OCI-LY1 (cell line): ENCODE measurements around the gene NUP133.

ENCODE experiments used
- H2AFZ ChIP-seq: fragments of 200-600 bp; sonication (generic), shearing (Covaris generic); 2 replicates; pipeline ENCODE4 v1.6.0; 2014; ENCODE audit warnings: antibody characterized with exemption, mild to moderate bottlenecking, low read length
- H3F3A ChIP-seq: fragments of 200-600 bp; sonication (generic), shearing (Covaris generic); 2 replicates; pipeline ENCODE4 v1.6.0; 2014; ENCODE audit warnings: mild to moderate bottlenecking, antibody characterized with exemption, low read length, moderate library complexity; ENCODE audit not compliant: insufficient read depth
- H3K27ac ChIP-seq: fragments of 200-600 bp; sonication (generic); 2 replicates; pipeline ENCODE4 v1.5.1; 2014; ENCODE audit warnings: low read length, mixed run types, mild to moderate bottlenecking, low read depth; ENCODE audit not compliant: poor library complexity, severe bottlenecking
- H3K27me3 ChIP-seq: fragments of 200-600 bp; sonication (generic); 2 replicates; pipeline ENCODE4 v1.6.0; 2014; ENCODE audit warnings: antibody characterized with exemption, mild to moderate bottlenecking, low read length, moderate library complexity; ENCODE audit not compliant: insufficient read depth
- H3K36me3 ChIP-seq: fragments of 200-600 bp; sonication (generic); 2 replicates; pipeline ENCODE4 v1.6.1; 2014; ENCODE audit warnings: mild to moderate bottlenecking, antibody characterized with exemption, low read length, moderate library complexity, mixed read lengths; ENCODE audit not compliant: insufficient read depth
- H3K4me1 ChIP-seq: fragments of 200-600 bp; sonication (generic); 2 replicates; pipeline ENCODE4 v1.5.1; 2014; ENCODE audit warnings: mild to moderate bottlenecking, low read length, moderate library complexity; ENCODE audit not compliant: insufficient read depth, severe bottlenecking
- H3K4me2 ChIP-seq: fragments of 200-600 bp; sonication (generic), shearing (Covaris generic); 2 replicates; pipeline ENCODE4 v1.6.1; 2014; ENCODE audit warnings: low read length
- H3K4me3 ChIP-seq: fragments of 200-600 bp; sonication (generic); 2 replicates; pipeline ENCODE4 v1.5.1; 2014; ENCODE audit warnings: low read length, low read depth, mild to moderate bottlenecking, mixed read lengths; ENCODE audit not compliant: poor library complexity, severe bottlenecking
- H3K79me2 ChIP-seq: fragments of 200-600 bp; shearing (Covaris generic); 2 replicates; pipeline ENCODE4 v1.6.1; 2016; ENCODE audit warnings: mixed run types, low read length, mixed read lengths; ENCODE audit not compliant: insufficient read depth
- H3K9ac ChIP-seq: fragments of 200-600 bp; sonication (generic), shearing (Covaris generic); 2 replicates; pipeline ENCODE4 v1.6.1; 2014; ENCODE audit warnings: mild to moderate bottlenecking, low read length, mixed read lengths
- H3K9me2 ChIP-seq: fragments of 200-600 bp; sonication (generic), shearing (Covaris generic); 2 replicates; pipeline ENCODE4 v1.6.1; 2014; ENCODE audit warnings: low read depth, mild to moderate bottlenecking, low read length, mixed read lengths
- H3K9me3 ChIP-seq: fragments of 200-600 bp; shearing (Covaris generic); 2 replicates; pipeline ENCODE4 v1.6.1; 2014; ENCODE audit warnings: low read length, mixed read lengths
- H4K20me1 ChIP-seq: fragments of 200-600 bp; sonication (generic), shearing (Covaris generic); 2 replicates; pipeline ENCODE4 v1.6.0; 2016; ENCODE audit warnings: mild to moderate bottlenecking, low read length; ENCODE audit not compliant: insufficient read depth
- EZH2 ChIP-seq: fragments of 200-600 bp; sonication (generic), shearing (Covaris generic); IDR thresholded peaks from 2 replicates; pipeline ENCODE4 v1.8.0; 2017; ENCODE audit warnings: borderline replicate concordance, mixed run types, mild to moderate bottlenecking, antibody characterized with exemption, low read length, moderate library complexity, mixed read lengths
- TF ChIP-seq, protein P1 (sequence below): fragments of 200-600 bp; sonication (generic), shearing (Covaris generic); IDR thresholded peaks from 2 replicates; pipeline ENCODE4 v1.5.1; 2017; ENCODE audit warnings: mild to moderate bottlenecking, antibody characterized with exemption, low read length, moderate library complexity, mixed read lengths

Gene NUP133

DNA sequence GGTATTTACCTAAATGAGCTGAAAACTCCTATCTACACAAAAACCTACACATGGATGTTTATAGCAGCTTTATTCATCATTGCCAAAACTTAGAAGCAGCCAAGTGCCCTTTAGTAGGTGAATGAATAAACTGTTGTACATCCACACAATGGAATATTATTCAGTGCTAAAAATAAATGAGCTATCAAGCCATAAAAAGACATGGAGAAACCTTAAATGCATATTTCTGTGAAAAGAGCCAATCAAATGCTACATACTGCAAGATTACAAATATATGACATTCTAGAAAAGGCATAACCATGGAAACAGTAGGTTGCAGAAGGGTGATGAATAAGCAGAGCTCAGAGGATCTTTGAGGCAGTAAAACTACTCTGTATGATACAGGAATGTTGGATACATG, 27.1 kb upstream of the NUP133 start:
- no peaks in the 10 kb centered on the region for H3K4me1 ChIP-seq
- H3K9ac ChIP-seq = no peak overlapping the region
- H4K20me1 ChIP-seq = no peaks in the 10 kb centered on the region
- no peak overlapping the region for H3K4me3 ChIP-seq
- TF ChIP-seq, protein P1, sequence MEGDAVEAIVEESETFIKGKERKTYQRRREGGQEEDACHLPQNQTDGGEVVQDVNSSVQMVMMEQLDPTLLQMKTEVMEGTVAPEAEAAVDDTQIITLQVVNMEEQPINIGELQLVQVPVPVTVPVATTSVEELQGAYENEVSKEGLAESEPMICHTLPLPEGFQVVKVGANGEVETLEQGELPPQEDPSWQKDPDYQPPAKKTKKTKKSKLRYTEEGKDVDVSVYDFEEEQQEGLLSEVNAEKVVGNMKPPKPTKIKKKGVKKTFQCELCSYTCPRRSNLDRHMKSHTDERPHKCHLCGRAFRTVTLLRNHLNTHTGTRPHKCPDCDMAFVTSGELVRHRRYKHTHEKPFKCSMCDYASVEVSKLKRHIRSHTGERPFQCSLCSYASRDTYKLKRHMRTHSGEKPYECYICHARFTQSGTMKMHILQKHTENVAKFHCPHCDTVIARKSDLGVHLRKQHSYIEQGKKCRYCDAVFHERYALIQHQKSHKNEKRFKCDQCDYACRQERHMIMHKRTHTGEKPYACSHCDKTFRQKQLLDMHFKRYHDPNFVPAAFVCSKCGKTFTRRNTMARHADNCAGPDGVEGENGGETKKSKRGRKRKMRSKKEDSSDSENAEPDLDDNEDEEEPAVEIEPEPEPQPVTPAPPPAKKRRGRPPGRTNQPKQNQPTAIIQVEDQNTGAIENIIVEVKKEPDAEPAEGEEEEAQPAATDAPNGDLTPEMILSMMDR = no peak
- peaks cover 71% of the 10 kb centered on the region for H3K36me3 ChIP-seq
- no peak overlapping the region for H3K4me2 ChIP-seq
- no peaks in the 10 kb centered on the region for H3F3A ChIP-seq
- no peaks in the 10 kb centered on the region for H3K79me2 ChIP-seq
- no peaks in the 10 kb centered on the region for H3K9me3 ChIP-seq
- H3K27ac ChIP-seq = no peak overlapping the region
- no peaks in the 10 kb centered on the region for H3K9me2 ChIP-seq
- H3K27me3 ChIP-seq = no peaks in the 10 kb centered on the region
- no peak overlapping the region for H2AFZ ChIP-seq

DNA sequence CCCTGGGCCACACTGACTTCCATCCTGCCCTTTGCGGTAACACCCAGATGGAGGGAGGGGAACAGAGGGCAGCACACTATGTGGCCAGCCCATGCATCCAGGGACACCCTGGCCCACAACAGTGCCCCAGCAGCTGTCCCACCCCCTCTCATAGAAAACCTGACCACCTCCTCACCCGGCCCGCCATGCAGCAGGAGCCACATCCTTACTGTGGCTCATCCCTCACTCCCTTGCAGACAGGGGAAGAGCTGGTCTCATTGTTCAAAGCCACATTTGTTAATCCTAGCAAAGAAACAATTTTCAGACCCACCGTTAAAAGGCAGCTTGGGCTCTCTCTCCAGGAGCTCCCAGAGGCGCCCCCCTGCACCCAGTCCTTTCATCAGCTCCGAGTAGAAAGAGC, 23.2 kb upstream of the NUP133 start:
- H3K36me3 ChIP-seq = peaks cover 62% of the 10 kb centered on the region
- no peak overlapping the region for H3K4me3 ChIP-seq
- H3K9me3 ChIP-seq = no peaks in the 10 kb centered on the region
- no peak overlapping the region for H3K9ac ChIP-seq
- H3K4me1 ChIP-seq = no peaks in the 10 kb centered on the region
- no peaks in the 10 kb centered on the region for H3F3A ChIP-seq
- no peaks in the 10 kb centered on the region for H3K27me3 ChIP-seq
- no peak overlapping the region for H2AFZ ChIP-seq
- no peak overlapping the region for H3K4me2 ChIP-seq
- no peak overlapping the region for H3K27ac ChIP-seq
- no peaks in the 10 kb centered on the region for H3K9me2 ChIP-seq
- TF ChIP-seq, protein P1 = no peak
- TF ChIP-seq EZH2 = no peak
- H3K79me2 ChIP-seq = no peaks in the 10 kb centered on the region
- no peaks in the 10 kb centered on the region for H4K20me1 ChIP-seq

DNA sequence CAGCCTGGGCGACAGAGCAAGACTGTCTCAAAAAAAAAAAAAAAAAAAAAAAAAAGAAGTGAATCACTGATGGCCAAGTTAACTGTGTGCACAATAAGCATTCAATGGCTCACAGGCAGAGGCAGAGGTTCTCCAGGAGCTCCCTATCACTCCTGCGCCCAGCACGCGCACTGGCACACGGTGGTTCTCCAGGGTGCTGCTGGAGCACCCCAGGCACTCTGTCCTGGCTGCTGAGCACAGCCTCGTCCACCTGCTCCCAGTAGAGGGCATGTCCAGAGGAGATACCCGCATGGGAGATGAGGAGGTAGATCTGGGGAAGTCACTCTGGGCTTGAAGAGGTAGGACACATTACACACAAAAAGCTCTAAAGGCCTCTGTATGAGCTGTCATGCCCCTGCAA, 21.5 kb upstream of the NUP133 start:
- no peaks in the 10 kb centered on the region for H3F3A ChIP-seq
- TF ChIP-seq, protein P1 = no peak
- TF ChIP-seq EZH2 = no peak
- H3K9me3 ChIP-seq = no peaks in the 10 kb centered on the region
- H3K79me2 ChIP-seq = no peaks in the 10 kb centered on the region
- no peaks in the 10 kb centered on the region for H4K20me1 ChIP-seq
- peaks cover 61% of the 10 kb centered on the region for H3K36me3 ChIP-seq
- no peaks in the 10 kb centered on the region for H3K27me3 ChIP-seq
- H3K27ac ChIP-seq = no peak overlapping the region
- H3K4me3 ChIP-seq = no peak overlapping the region
- no peak overlapping the region for H2AFZ ChIP-seq
- no peak overlapping the region for H3K9ac ChIP-seq
- no peaks in the 10 kb centered on the region for H3K4me1 ChIP-seq
- H3K4me2 ChIP-seq = no peak overlapping the region
- no peaks in the 10 kb centered on the region for H3K9me2 ChIP-seq
